ENCODE results near the gene STXBP5. TPM values are rescaled to one million over a fixed set of nuclear protein-coding genes. Genes with fewer than 3 reads are reported as not detected.

STXBP5 gene
- total and polyA plus RNA-seq, 2 of the 13 experiments (the other 11 are each of a cell fraction or from before 2014, with no cell fraction given) = 8.8 to 19.4 TPM

GRCh38 chr6:147192278-147192911, 11.8 kb upstream of the STXBP5 start (continued):
- TF ChIP-seq ZBTB40 (IDR thresholded peaks at IDR 0.05) (peak; percentile 92), ZBTB40 (CRISPR knock-in tag; IDR thresholded peaks at IDR 0.05) (peak; percentile 99), MATR3 (CRISPR knock-in tag; IDR thresholded peaks at IDR 0.05) (no peak), FOSL2 (CRISPR knock-in tag; IDR thresholded peaks at IDR 0.05) (peak; percentile 89), TCF12 (IDR thresholded peaks at IDR 0.05) (no peak), TCF12 (CRISPR knock-in tag; IDR thresholded peaks at IDR 0.05) (peak; percentile 92), HMG20A (CRISPR knock-in tag; IDR thresholded peaks at IDR 0.05; ENCODE audit: borderline replicate concordance) (peak; percentile 99), ZNF234 (CRISPR knock-in tag; conservative IDR thresholded peaks at IDR 0.05) (no peak), ZNF792 (CRISPR knock-in tag; IDR thresholded peaks at IDR 0.05) (no peak), SOX13 (IDR thresholded peaks at IDR 0.05) (peak; percentile 55; the same call in 1 of the 2 replicates), SOX13 (CRISPR knock-in tag; conservative IDR thresholded peaks at IDR 0.05 in 1 of 2, IDR thresholded peaks at IDR 0.05 in 1 of 2) (peak in 1 of 2 experiments; percentile 91; a peak in 2 of 4 replicates), ZNF780A (CRISPR knock-in tag; IDR thresholded peaks at IDR 0.05) (no peak), EEA1 (CRISPR knock-in tag; IDR thresholded peaks at IDR 0.05; ENCODE audit: borderline replicate concordance) (no peak), BCLAF1 (IDR thresholded peaks at IDR 0.05) (no peak), NFKB2 (CRISPR knock-in tag; IDR thresholded peaks at IDR 0.05; ENCODE audit: borderline replicate concordance) (no peak), ZNF605 (CRISPR knock-in tag; IDR thresholded peaks at IDR 0.05) (no peak), ZFP1 (CRISPR knock-in tag; IDR thresholded peaks at IDR 0.05) (peak; percentile 89; the same call in 1 of the 2 replicates), ZBTB8A (CRISPR knock-in tag; IDR thresholded peaks at IDR 0.05; ENCODE audit: borderline replicate concordance, low read depth) (no peak), ZBTB7B (CRISPR knock-in tag; IDR thresholded peaks at IDR 0.05) (0 out of 2 replicates have a peak, but pooled peaks have one; percentile 19)
